Smooth muscle cell (in vitro differentiated cells): Measurements from ENCODE around the gene GNAO1. TPM values are rescaled to one million over a fixed set of nuclear protein-coding genes. Genes with fewer than 3 reads are reported as not detected.

Experiments used
- DNase-seq: peaks from one replicate; lab custom pipeline; 2025; ENCODE audit not compliant: unreplicated experiment; lab: John Stamatoyannopoulos, UW
- H2AFZ ChIP-seq: fragments of 200-600 bp; sonication (generic); 2 replicates; pipeline ENCODE4 v1.6.0; 2016; ENCODE audit warnings: antibody characterized with exemption, low read depth, mild to moderate bottlenecking
- H3F3A ChIP-seq: fragments of 200-600 bp; sonication (generic); 2 replicates; pipeline ENCODE4 v1.6.0; 2017; ENCODE audit warnings: antibody characterized with exemption, low read depth
- H3K27ac ChIP-seq: fragments of 200-600 bp; sonication (generic); 2 replicates; pipeline ENCODE4 v1.5.1; 2016; ENCODE audit warnings: low read depth, mild to moderate bottlenecking
- H3K27me3 ChIP-seq: fragments of 200-600 bp; sonication (generic); 2 replicates; pipeline ENCODE4 v1.6.1; 2016; ENCODE audit warnings: low read depth, mild to moderate bottlenecking
- H3K36me3 ChIP-seq: fragments of 200-600 bp; sonication (generic); 2 replicates; pipeline ENCODE4 v1.5.1; 2016; ENCODE audit warnings: low read depth
- H3K4me1 ChIP-seq: fragments of 200-600 bp; sonication (generic); 2 replicates; pipeline ENCODE4 v1.5.1; 2016; ENCODE audit warnings: low read depth
- H3K4me2 ChIP-seq: fragments of 200-600 bp; sonication (generic); 2 replicates; pipeline ENCODE4 v1.6.0; 2016; ENCODE audit warnings: mild to moderate bottlenecking
- H3K4me3 ChIP-seq: fragments of 200-600 bp; sonication (generic); 2 replicates; pipeline ENCODE4 v1.5.1; 2016; ENCODE audit warnings: mild to moderate bottlenecking
- H3K79me2 ChIP-seq: fragments of 200-600 bp; sonication (generic); 2 replicates; pipeline ENCODE4 v1.6.0; 2016; ENCODE audit warnings: low read depth, mild to moderate bottlenecking
- H3K9ac ChIP-seq: fragments of 200-600 bp; sonication (generic); 2 replicates; pipeline ENCODE4 v1.6.0; 2016; ENCODE audit warnings: low read depth
- H3K9me3 ChIP-seq: fragments of 200-600 bp; sonication (generic); replicated peaks from 2 replicates; pipeline ENCODE4 v1.5.1; 2016; ENCODE audit warnings: low read depth
- H4K20me1 ChIP-seq: fragments of 200-600 bp; sonication (generic); 2 replicates; pipeline ENCODE4 v1.6.0; 2016; ENCODE audit warnings: low read depth
- CTCF ChIP-seq: fragments of 200-600 bp; sonication (generic); IDR thresholded peaks from 2 replicates; pipeline ENCODE4 v1.5.1; 2017; ENCODE audit warnings: borderline replicate concordance, mild to moderate bottlenecking, antibody characterized with exemption; ENCODE audit not compliant: insufficient read depth, poor library complexity, severe bottlenecking
- WGBS: methylation state at CpG from one replicate; pipeline ENCODE4 v1.1.7; 2016; ENCODE audit warnings: low lambda C conversion rate; 5-methylcytosine and 5-hydroxymethylcytosine counted together
- polyA plus RNA-seq: library from polyadenylated mRNA; unstranded; fragments of >200 nt; fragmentation: Nextera tagmentation; extraction: Ambion mirVana; gene quantifications from 2 replicates; pipeline ENCODE4 v1.2.1, GENCODE V29; 2016
- total RNA-seq: library from RNA; depleted of rRNA; stranded (reverse); fragments of >200 nt; gene quantifications from 2 replicates; pipeline ENCODE4 v1.2.3, GENCODE V29; 2014

Gene GNAO1
- total and polyA plus RNA-seq, 2 experiments from 2014 or later = 1.7 to 3.7 TPM

- no peak overlapping the region for H3K9ac ChIP-seq
- H4K20me1 ChIP-seq = no peaks in the 10 kb centered on the region
- H3K27ac ChIP-seq = no peak overlapping the region
- no peaks in the 10 kb centered on the region for H3K9me3 ChIP-seq
- H3K79me2 ChIP-seq = no peaks in the 10 kb centered on the region
- no peaks in the 10 kb centered on the region for H3K27me3 ChIP-seq
- WGBS = 92% methylated on average over 18 of the region's 18 CpGs
- no peak for DNase-seq
- H3K4me2 ChIP-seq = no peak overlapping the region
- no peak overlapping the region for H2AFZ ChIP-seq
- peaks cover 4% of the 10 kb centered on the region for H3K4me1 ChIP-seq
- no peaks in the 10 kb centered on the region for H3F3A ChIP-seq
- TF ChIP-seq CTCF = no peak
- H3K4me3 ChIP-seq = no peak overlapping the region
- no peaks in the 10 kb centered on the region for H3K36me3 ChIP-seq
These were observed 123.1 kb downstream of the GNAO1 start for GRCh38 chr16:56314244-56314850.

- no peak for TF ChIP-seq CTCF
- Histone ChIP-seq H3K4me3 (no peak overlapping the region), H3K27me3 (no peaks in the 10 kb centered on the region), H3F3A (no peaks in the 10 kb centered on the region), H4K20me1 (no peaks in the 10 kb centered on the region), H3K79me2 (no peaks in the 10 kb centered on the region), H2AFZ (no peak overlapping the region), H3K9me3 (no peaks in the 10 kb centered on the region), H3K27ac (no peak overlapping the region), H3K4me2 (no peak overlapping the region), H3K9ac (no peak overlapping the region), H3K36me3 (no peaks in the 10 kb centered on the region), H3K4me1 (peaks cover 4% of the 10 kb centered on the region)
- WGBS = 98% methylated on average over 7 of the region's 7 CpGs
- no peak for DNase-seq
These were observed 124.7 kb downstream of the GNAO1 start for GRCh38 chr16:56315955-56316354.

GRCh38 chr16:56316545-56316944 lies 125.3 kb downstream of the GNAO1 start:
- Histone ChIP-seq H3K9ac (no peak overlapping the region), H3K4me2 (no peak overlapping the region), H3K4me3 (no peak overlapping the region), H3K79me2 (no peaks in the 10 kb centered on the region), H3K9me3 (no peaks in the 10 kb centered on the region), H3K4me1 (peaks cover 4% of the 10 kb centered on the region), H3K27ac (no peak overlapping the region), H3K36me3 (no peaks in the 10 kb centered on the region), H2AFZ (no peak overlapping the region), H3K27me3 (no peaks in the 10 kb centered on the region), H3F3A (no peaks in the 10 kb centered on the region), H4K20me1 (no peaks in the 10 kb centered on the region)
- no peak for DNase-seq
- no peak for TF ChIP-seq CTCF
- WGBS = 93% methylated on average over 7 of the region's 7 CpGs
